Measurements from ENCODE around the gene GATA5. TPM values are rescaled to one million over a fixed set of nuclear protein-coding genes. Genes with fewer than 3 reads are reported as not detected.

The GATA5 gene
- total and polyA plus RNA-seq, 2 donors (not counting 3 experiments of a cell fraction or from before 2014, with no cell fraction given) = not detected

DNA sequence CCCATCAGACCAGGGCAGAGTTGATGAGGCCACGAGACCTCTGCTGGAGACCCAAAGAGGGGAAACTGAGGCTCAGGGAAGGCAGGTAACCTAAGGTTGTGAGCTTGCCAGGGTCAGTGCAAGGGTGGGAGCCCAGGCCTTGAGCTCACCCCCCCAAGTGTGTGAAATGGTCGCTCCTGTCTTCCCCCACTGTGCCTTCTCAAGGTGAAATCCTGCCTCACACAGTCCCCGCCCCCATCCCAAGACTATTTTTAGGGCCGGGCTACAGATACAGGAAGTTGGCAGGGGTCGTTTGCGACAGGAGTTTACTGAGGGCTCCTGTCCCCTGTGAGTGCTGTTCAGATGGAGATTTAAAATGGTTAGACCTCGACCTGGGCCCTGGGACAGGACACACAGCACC, 18.7 kb upstream of the GATA5 start:
- Histone ChIP-seq H3K27ac (ENCODE audit: insufficient read depth, low read depth, low read length) (no peak overlapping the region), H3K9me3 (replicated peaks; ENCODE audit: control insufficient read depth, insufficient read depth, low read length) (no peaks in the 10 kb centered on the region), H3K9ac (replicated peaks; ENCODE audit: extremely low read depth, insufficient read depth, low read length) (no peak overlapping the region), H3K4me2 (ENCODE audit: insufficient read depth, low read length) (no peak overlapping the region), H3K27me3 (ENCODE audit: control insufficient read depth in 2 of 2, insufficient read depth in 2 of 2, low read length in 2 of 2) (no peaks in the 10 kb centered on the region), H3K36me3 (ENCODE audit: control insufficient read depth in 2 of 2, extremely low read depth in 1 of 2, insufficient read depth in 2 of 2, low read length in 2 of 2) (no peaks in the 10 kb centered on the region), H3K9me1 (replicated peaks; ENCODE audit: control insufficient read depth, extremely low read depth, insufficient read depth, low read length) (no peaks in the 10 kb centered on the region), H2AFZ (ENCODE audit: low read depth, low read length) (no peak overlapping the region), H3K79me2 (ENCODE audit: control insufficient read depth, insufficient read depth, low read length) (no peaks in the 10 kb centered on the region), H3K4me1 (ENCODE audit: control insufficient read depth, extremely low read depth, insufficient read depth, low read length) (no peaks in the 10 kb centered on the region), H3K4me3 (replicated peaks in 1 of 3; ENCODE audit: insufficient read depth in 1 of 3, low read depth in 1 of 3, low read length in 3 of 3) (no peak overlapping the region), H4K20me1 (replicated peaks; ENCODE audit: control insufficient read depth, extremely low read depth, insufficient read depth, low read length) (no peaks in the 10 kb centered on the region)
- TF ChIP-seq POLR2AphosphoS5 (IDR thresholded peaks at IDR 0.05; ENCODE audit: insufficient read depth, low read depth, low read length) = no peak
- TF ChIP-seq, protein P1, sequence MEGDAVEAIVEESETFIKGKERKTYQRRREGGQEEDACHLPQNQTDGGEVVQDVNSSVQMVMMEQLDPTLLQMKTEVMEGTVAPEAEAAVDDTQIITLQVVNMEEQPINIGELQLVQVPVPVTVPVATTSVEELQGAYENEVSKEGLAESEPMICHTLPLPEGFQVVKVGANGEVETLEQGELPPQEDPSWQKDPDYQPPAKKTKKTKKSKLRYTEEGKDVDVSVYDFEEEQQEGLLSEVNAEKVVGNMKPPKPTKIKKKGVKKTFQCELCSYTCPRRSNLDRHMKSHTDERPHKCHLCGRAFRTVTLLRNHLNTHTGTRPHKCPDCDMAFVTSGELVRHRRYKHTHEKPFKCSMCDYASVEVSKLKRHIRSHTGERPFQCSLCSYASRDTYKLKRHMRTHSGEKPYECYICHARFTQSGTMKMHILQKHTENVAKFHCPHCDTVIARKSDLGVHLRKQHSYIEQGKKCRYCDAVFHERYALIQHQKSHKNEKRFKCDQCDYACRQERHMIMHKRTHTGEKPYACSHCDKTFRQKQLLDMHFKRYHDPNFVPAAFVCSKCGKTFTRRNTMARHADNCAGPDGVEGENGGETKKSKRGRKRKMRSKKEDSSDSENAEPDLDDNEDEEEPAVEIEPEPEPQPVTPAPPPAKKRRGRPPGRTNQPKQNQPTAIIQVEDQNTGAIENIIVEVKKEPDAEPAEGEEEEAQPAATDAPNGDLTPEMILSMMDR (IDR thresholded peaks at IDR 0.05; ENCODE audit: extremely low read depth in 1 of 2, insufficient read depth in 1 of 2, low read depth in 1 of 2, low read length in 2 of 2) = no peak
- TF ChIP-seq FOS (IDR thresholded peaks at IDR 0.05; ENCODE audit: borderline replicate concordance, insufficient read depth, low read length) = no peak
- no peak for TF ChIP-seq MYC (IDR thresholded peaks at IDR 0.05; ENCODE audit: low read depth, low read length)
- no peak for TF ChIP-seq GATA2 (IDR thresholded peaks at IDR 0.05; ENCODE audit: insufficient read depth, insufficient read length, low read depth, low read length)
- no peak for TF ChIP-seq EZH2 (IDR thresholded peaks at IDR 0.05; ENCODE audit: borderline replicate concordance, low read depth, low read length, severe bottlenecking)
- DNase-seq (ENCODE audit: low read depth, low spot score) (no peak), FAIRE-seq (no peak)
- ChIA-PET CTCF (interaction anchor here (1.5 kb wide), 1 partner anchor 122 kb away, joined by 5 read pairs; no protein-coding TSS in a partner anchor), POLR2A (no interaction called here)
- no TSS peak for BruUV-seq (replicated peaks)
- dilution Hi-C loops (cut with MboI; ENCODE audit: extremely low pct_ligation_motif_present, low sequenced_read_pairs) = no loop called here
- intact Hi-C loops (cut with micrococcal nuclease) = no loop called here

Measured in endothelial cell of umbilical vein (primary cell).